Chondrocyte (in vitro differentiated cells): Measurements from ENCODE around the gene POU3F3. TPM values are rescaled to one million over a fixed set of nuclear protein-coding genes. Genes with fewer than 3 reads are reported as not detected.

Experiments
- DNase-seq: peaks from one replicate; pipeline ENCODE4 v3.0.0; 2021; ENCODE audit warnings: mixed read lengths, low spot score
- H3K27ac Mint-ChIP-seq: one replicate; pipeline ENCODE4 v1.8.0; 2021; ENCODE audit warnings: mild to moderate bottlenecking, moderate library complexity, mixed read lengths; ENCODE audit not compliant: unreplicated experiment
- H3K27me3 Mint-ChIP-seq: 2 replicates; pipeline ENCODE4 v1.8.0; 2021; ENCODE audit warnings: low read depth, mixed read lengths
- H3K36me3 Mint-ChIP-seq: 2 replicates; pipeline ENCODE4 v1.8.0; 2021; ENCODE audit warnings: low read depth, mixed read lengths
- H3K4me1 Mint-ChIP-seq: 2 replicates; pipeline ENCODE4 v1.8.0; 2021; ENCODE audit warnings: low read depth, mild to moderate bottlenecking, mixed read lengths
- H3K4me3 Mint-ChIP-seq: one replicate; pipeline ENCODE4 v1.8.0; 2021; ENCODE audit warnings: mild to moderate bottlenecking, moderate library complexity, mixed read lengths; ENCODE audit not compliant: unreplicated experiment
- H3K9me3 Mint-ChIP-seq: 2 replicates; pipeline ENCODE4 v1.8.0; 2021; ENCODE audit warnings: low read depth, mixed read lengths
- CTCF ChIP-seq: fragments of 200-600 bp; sonication (generic); IDR thresholded peaks from 2 replicates; pipeline ENCODE4 v1.5.0; 2021; ENCODE audit warnings: antibody characterized with exemption, mild to moderate bottlenecking, moderate library complexity
- total RNA-seq: library from RNA; stranded (reverse); gene quantifications from 3 replicates; pipeline ENCODE4 v1.2.1, GENCODE V29; 2021

The POU3F3 gene
- total RNA-seq, 1 donor from 2014 or later: 7.2 TPM

GRCh38 chr2:104834431-104835153 lies 19.3 kb upstream of the POU3F3 start:
- H3K9me3 Mint-ChIP-seq: no peaks in the 10 kb centered on the region
- no peak overlapping the region for H3K27ac Mint-ChIP-seq
- H3K27me3 Mint-ChIP-seq: no peaks in the 10 kb centered on the region
- H3K4me3 Mint-ChIP-seq: no peak overlapping the region
- no peaks in the 10 kb centered on the region for H3K36me3 Mint-ChIP-seq
- peaks cover 9% of the 10 kb centered on the region for H3K4me1 Mint-ChIP-seq
- DNase-seq: no peak
- TF ChIP-seq CTCF: no peak

- TF ChIP-seq CTCF: no peak
- Mint-ChIP-seq H3K27ac (no peak overlapping the region), H3K27me3 (no peaks in the 10 kb centered on the region), H3K4me1 (peaks cover 9% of the 10 kb centered on the region), H3K4me3 (no peak overlapping the region), H3K36me3 (no peaks in the 10 kb centered on the region), H3K9me3 (no peaks in the 10 kb centered on the region)
- DNase-seq: no peak
These were observed 17.6 kb upstream of the POU3F3 start for GRCh38 chr2:104836265-104836664.

GRCh38 chr2:104836841-104837240 lies 17.1 kb upstream of the POU3F3 start:
- no peak overlapping the region for H3K4me3 Mint-ChIP-seq
- no peak overlapping the region for H3K27ac Mint-ChIP-seq
- H3K27me3 Mint-ChIP-seq: no peaks in the 10 kb centered on the region
- no peaks in the 10 kb centered on the region for H3K36me3 Mint-ChIP-seq
- DNase-seq: no peak
- H3K4me1 Mint-ChIP-seq: peaks cover 6% of the 10 kb centered on the region
- no peak for TF ChIP-seq CTCF
- no peaks in the 10 kb centered on the region for H3K9me3 Mint-ChIP-seq

- Mint-ChIP-seq H3K4me3 (no peak overlapping the region), H3K9me3 (no peaks in the 10 kb centered on the region), H3K27ac (no peak overlapping the region), H3K27me3 (peaks cover 4% of the 10 kb centered on the region), H3K4me1 (peaks cover 20% of the 10 kb centered on the region), H3K36me3 (no peaks in the 10 kb centered on the region)
- TF ChIP-seq CTCF: peak; percentile 1
- no peak for DNase-seq
These were observed 13.8 kb upstream of the POU3F3 start for GRCh38 chr2:104840156-104840555.

- no peaks in the 10 kb centered on the region for H3K36me3 Mint-ChIP-seq
- H3K4me3 Mint-ChIP-seq: no peak overlapping the region
- peaks cover 7% of the 10 kb centered on the region for H3K27me3 Mint-ChIP-seq
- H3K9me3 Mint-ChIP-seq: no peaks in the 10 kb centered on the region
- DNase-seq: no peak
- no peak for TF ChIP-seq CTCF
- no peak overlapping the region for H3K27ac Mint-ChIP-seq
- peaks cover 27% of the 10 kb centered on the region for H3K4me1 Mint-ChIP-seq
These were observed 12.9 kb upstream of the POU3F3 start for GRCh38 chr2:104840893-104841585.
